KMS-11 (cell line): ENCODE results near the gene NOL4L.

Source experiments
- H2AFZ ChIP-seq: fragments of 200-600 bp; sonication (generic); 2 replicates; pipeline ENCODE4 v1.6.1; 2016; ENCODE audit warnings: antibody characterized with exemption, mixed run types, low read depth
- H3K27ac ChIP-seq: fragments of 200-600 bp; sonication (generic); 2 replicates; pipeline ENCODE4 v1.6.1; 2016; ENCODE audit warnings: mild to moderate bottlenecking, mixed run types
- H3K27me3 ChIP-seq: fragments of 200-600 bp; sonication (generic); 2 replicates; pipeline ENCODE4 v1.6.1; 2017; ENCODE audit warnings: mild to moderate bottlenecking, low read depth, mixed run types, moderate library complexity; ENCODE audit not compliant: insufficient read depth
- H3K36me3 ChIP-seq: fragments of 200-600 bp; sonication (generic); 2 replicates; pipeline ENCODE4 v1.6.1; 2017; ENCODE audit warnings: mild to moderate bottlenecking, mixed run types; ENCODE audit not compliant: insufficient read depth
- H3K4me1 ChIP-seq: fragments of 200-600 bp; sonication (generic); 2 replicates; pipeline ENCODE4 v1.6.1; 2016; ENCODE audit warnings: mild to moderate bottlenecking, low read depth, mixed run types; ENCODE audit not compliant: poor library complexity, severe bottlenecking
- H3K4me2 ChIP-seq: fragments of 200-600 bp; sonication (generic); 2 replicates; pipeline ENCODE4 v1.7.0; 2016; ENCODE audit warnings: mild to moderate bottlenecking, mixed run types
- H3K4me3 ChIP-seq: fragments of 200-600 bp; sonication (generic); IDR thresholded peaks from 2 replicates; pipeline ENCODE4 v1.6.1; 2017; ENCODE audit warnings: low read depth, low read length, mixed read lengths; ENCODE audit not compliant: insufficient read depth
- H3K79me2 ChIP-seq: fragments of 200-600 bp; sonication (generic); 2 replicates; pipeline ENCODE4 v1.6.1; 2016; ENCODE audit warnings: low read depth, mixed run types; ENCODE audit not compliant: insufficient read depth
- H3K9ac ChIP-seq: fragments of 200-600 bp; sonication (generic); 2 replicates; pipeline ENCODE4 v1.6.1; 2016; ENCODE audit warnings: mild to moderate bottlenecking, mixed run types
- H4K20me1 ChIP-seq: fragments of 200-600 bp; sonication (generic); 2 replicates; pipeline ENCODE4 v1.6.1; 2016; ENCODE audit warnings: mild to moderate bottlenecking, mixed run types; ENCODE audit not compliant: insufficient read depth
- TF ChIP-seq, protein P1 (sequence below): fragments of 200-600 bp; sonication (generic); conservative IDR thresholded peaks from 2 replicates; pipeline ENCODE4 v1.6.1; 2017; ENCODE audit warnings: low read depth, mild to moderate bottlenecking, antibody characterized with exemption, low read length, moderate library complexity, mixed read lengths

Gene NOL4L

DNA sequence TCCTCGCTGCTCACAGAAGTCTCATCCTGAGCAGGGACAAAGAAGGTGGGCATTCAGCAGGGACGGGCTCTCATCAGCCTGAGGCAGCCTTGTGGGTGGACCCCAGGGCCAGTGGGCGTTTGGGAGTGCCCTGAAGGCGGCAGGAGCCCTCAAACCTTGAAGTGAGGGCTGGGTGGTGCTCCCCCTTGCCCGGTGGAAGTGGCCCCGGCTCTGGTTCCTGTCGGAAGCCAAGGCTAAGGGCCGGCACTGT lies 110.5 kb downstream of the NOL4L start:
- Histone ChIP-seq H3K36me3 (no peaks in the 10 kb centered on the region), H3K9ac (no peak overlapping the region), H2AFZ (no peak overlapping the region), H3K4me2 (no peak overlapping the region), H3K27ac (no peak overlapping the region), H4K20me1 (no peaks in the 10 kb centered on the region), H3K27me3 (no peaks in the 10 kb centered on the region), H3K4me3 (no peak overlapping the region), H3K4me1 (no peaks in the 10 kb centered on the region), H3K79me2 (no peaks in the 10 kb centered on the region; the same call in 1 of the 2 replicates)
- TF ChIP-seq, protein P1, sequence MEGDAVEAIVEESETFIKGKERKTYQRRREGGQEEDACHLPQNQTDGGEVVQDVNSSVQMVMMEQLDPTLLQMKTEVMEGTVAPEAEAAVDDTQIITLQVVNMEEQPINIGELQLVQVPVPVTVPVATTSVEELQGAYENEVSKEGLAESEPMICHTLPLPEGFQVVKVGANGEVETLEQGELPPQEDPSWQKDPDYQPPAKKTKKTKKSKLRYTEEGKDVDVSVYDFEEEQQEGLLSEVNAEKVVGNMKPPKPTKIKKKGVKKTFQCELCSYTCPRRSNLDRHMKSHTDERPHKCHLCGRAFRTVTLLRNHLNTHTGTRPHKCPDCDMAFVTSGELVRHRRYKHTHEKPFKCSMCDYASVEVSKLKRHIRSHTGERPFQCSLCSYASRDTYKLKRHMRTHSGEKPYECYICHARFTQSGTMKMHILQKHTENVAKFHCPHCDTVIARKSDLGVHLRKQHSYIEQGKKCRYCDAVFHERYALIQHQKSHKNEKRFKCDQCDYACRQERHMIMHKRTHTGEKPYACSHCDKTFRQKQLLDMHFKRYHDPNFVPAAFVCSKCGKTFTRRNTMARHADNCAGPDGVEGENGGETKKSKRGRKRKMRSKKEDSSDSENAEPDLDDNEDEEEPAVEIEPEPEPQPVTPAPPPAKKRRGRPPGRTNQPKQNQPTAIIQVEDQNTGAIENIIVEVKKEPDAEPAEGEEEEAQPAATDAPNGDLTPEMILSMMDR, result no peak

DNA sequence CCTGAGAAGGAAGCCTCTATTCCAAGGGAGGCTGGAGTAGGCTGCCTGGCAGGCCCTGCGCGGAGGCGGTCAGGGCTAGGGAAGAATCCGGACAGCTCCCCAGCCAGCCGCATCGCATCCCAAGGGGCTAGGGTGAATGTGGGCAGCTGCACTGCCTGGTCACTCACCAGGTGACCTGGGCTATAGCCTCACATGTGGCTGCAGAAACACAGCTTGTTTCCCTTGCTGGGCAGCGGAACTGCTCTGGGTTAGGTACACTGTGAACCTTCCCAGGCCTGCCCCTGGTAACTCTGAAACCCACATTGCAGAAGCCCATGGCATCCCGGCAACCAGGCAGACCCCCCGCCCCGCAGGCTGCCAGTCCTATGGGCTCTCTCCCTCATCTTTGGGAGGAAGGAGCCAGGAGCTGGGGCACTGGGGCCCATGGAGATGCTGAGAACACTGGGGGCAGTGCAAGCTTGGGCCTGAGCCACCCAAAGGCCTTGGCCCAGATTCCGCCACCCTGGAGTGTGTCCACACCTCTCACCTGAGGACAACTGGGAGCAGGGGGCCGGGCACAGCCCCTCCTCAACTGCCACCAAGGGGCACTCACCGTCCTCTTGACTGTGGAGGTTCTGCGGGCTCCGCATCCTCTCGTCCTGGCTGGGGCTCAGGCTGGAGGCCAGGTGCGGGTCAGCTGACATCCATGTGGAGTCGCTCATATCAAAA lies 111.0 kb downstream of the NOL4L start:
- Histone ChIP-seq H3K9ac (no peak overlapping the region), H3K4me2 (no peak overlapping the region), H3K4me1 (no peaks in the 10 kb centered on the region), H2AFZ (no peak overlapping the region), H3K27ac (no peak overlapping the region), H3K36me3 (no peaks in the 10 kb centered on the region), H3K79me2 (no peaks in the 10 kb centered on the region), H3K27me3 (no peaks in the 10 kb centered on the region), H3K4me3 (no peak overlapping the region), H4K20me1 (no peaks in the 10 kb centered on the region)
- TF ChIP-seq, protein P1, result no peak

DNA sequence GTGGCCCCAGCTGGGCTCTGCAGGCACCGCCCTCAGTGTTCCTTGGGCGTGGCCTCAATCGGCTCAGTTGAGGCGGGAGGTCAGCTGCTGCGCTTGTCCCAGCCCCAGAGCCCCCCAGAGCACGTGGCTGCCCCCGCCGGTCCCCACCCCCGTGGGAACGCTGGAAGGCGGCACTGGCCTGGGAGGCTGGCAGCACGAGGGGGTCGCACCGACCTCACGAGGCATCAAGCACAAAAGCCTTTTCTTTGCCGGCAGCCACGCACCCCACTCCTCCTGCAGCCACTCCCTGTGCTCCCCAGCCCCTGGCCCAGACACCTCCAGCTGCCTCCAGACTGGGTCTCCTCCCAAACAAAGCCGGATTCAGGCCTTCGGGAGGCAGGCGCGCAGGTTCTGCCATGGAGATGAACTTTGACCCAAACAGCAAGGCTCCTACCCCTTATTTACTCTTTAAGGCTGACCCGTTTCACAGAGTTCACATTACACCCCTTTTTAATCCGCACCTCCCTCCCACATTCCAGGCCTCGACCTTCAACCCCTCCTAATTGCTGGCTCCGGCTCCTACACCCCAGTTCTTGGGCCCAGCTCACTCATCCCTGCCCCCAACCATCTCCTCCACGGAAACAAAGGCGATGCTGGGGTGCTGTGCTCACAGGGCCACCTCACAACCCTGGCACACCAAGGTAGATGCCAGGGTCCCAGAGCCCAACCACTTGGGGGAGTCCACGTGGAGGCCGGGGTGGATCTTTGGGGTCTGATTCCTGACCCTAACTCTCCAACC lies 111.7 kb downstream of the NOL4L start:
- Histone ChIP-seq H3K79me2 (no peaks in the 10 kb centered on the region), H3K4me1 (no peaks in the 10 kb centered on the region), H3K4me2 (no peak overlapping the region), H3K27ac (no peak overlapping the region), H2AFZ (no peak overlapping the region), H3K4me3 (no peak overlapping the region), H3K9ac (no peak overlapping the region), H4K20me1 (no peaks in the 10 kb centered on the region), H3K27me3 (no peaks in the 10 kb centered on the region), H3K36me3 (no peaks in the 10 kb centered on the region)
- TF ChIP-seq, protein P1, result no peak

DNA sequence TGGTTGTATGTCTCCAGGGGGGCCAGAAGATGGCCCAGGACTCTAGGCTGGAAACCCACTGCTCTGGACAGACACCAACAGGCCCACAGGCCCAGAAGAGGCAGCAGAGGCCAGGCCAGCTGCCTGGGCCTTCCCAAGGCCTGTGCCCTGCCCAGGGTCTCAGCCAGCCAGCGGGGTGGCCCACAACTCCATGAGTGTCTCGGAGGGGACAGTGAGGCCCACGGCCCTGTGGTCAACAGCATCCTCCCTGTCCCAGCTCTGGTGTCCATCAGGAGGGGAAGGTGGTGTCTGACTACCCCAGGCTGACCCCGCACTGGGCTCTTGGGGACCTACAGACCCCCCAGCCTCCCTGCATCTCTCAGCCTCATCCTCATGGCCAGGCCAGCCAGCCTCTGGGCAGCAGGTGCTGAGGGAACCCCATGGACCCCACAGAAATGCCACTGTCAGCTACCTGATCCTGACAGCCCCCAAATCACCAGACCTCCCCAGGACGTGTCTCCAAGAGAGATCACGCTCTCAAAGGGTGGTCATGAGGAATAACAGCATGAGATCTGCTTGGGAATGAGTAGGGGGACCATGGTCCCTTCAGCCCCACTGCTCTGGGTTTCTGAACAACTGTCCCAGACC lies 112.4 kb downstream of the NOL4L start:
- H3K4me3 ChIP-seq, result no peak overlapping the region
- H3K9ac ChIP-seq, result no peak overlapping the region
- no peak overlapping the region for H3K4me2 ChIP-seq
- no peaks in the 10 kb centered on the region for H4K20me1 ChIP-seq
- no peaks in the 10 kb centered on the region for H3K27me3 ChIP-seq
- no peaks in the 10 kb centered on the region for H3K4me1 ChIP-seq
- no peaks in the 10 kb centered on the region for H3K36me3 ChIP-seq
- H3K27ac ChIP-seq, result no peak overlapping the region
- TF ChIP-seq, protein P1, result no peak
- H2AFZ ChIP-seq, result no peak overlapping the region
- no peaks in the 10 kb centered on the region for H3K79me2 ChIP-seq
